ENCODE results near the gene ADGRB2. TPM values are rescaled to one million over a fixed set of nuclear protein-coding genes. Genes with fewer than 3 reads are reported as not detected.

ADGRB2 gene
- total RNA-seq, 1 donor from 2014 or later, result 12.1 TPM

DNA sequence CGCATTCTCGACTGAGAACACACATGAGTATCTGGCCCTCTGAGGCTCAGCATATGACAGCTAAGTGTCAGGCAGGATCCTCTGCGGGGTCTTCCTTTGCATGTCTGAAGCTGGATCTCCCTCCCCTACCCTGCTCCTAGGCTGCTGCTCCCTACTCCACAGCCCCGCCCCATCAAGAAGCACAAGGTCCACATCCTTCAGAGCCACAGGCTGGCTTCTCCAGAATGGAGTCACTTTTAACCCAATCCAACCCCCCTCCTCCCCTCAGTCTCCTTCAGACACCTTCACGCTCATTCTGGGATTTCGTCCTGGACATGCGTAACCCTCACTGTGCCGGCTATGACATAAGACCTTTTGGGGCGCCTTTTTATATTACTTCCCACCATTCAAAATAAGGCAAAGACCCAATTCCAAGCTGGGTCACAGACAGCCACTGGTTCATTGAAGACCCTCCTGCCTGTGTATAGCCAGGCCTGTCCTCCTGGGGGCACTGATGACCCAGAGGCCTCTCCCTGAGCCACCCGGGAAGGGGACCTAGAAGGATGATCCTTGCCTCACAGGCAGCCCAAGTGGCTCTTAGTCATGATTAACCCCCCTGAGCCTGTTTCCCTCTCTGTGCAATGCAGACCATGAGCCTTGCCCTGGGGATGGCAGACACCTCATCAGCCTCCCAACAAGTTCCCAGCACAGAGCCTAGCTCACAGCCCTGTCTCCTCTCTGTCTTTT, 4.7 kb downstream of the ADGRB2 start:
- intact Hi-C loops (cut with micrococcal nuclease), result no loop called here
- TF ChIP-seq, protein P1, sequence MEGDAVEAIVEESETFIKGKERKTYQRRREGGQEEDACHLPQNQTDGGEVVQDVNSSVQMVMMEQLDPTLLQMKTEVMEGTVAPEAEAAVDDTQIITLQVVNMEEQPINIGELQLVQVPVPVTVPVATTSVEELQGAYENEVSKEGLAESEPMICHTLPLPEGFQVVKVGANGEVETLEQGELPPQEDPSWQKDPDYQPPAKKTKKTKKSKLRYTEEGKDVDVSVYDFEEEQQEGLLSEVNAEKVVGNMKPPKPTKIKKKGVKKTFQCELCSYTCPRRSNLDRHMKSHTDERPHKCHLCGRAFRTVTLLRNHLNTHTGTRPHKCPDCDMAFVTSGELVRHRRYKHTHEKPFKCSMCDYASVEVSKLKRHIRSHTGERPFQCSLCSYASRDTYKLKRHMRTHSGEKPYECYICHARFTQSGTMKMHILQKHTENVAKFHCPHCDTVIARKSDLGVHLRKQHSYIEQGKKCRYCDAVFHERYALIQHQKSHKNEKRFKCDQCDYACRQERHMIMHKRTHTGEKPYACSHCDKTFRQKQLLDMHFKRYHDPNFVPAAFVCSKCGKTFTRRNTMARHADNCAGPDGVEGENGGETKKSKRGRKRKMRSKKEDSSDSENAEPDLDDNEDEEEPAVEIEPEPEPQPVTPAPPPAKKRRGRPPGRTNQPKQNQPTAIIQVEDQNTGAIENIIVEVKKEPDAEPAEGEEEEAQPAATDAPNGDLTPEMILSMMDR (IDR thresholded peaks at IDR 0.05; ENCODE audit: borderline replicate concordance), result no peak
- Histone ChIP-seq H3K4me3 (no peak overlapping the region), H3K4me1 (peaks cover 53% of the 10 kb centered on the region), H3K27ac (replicated peaks) (no peak overlapping the region), H3K9me3 (replicated peaks) (no peaks in the 10 kb centered on the region), H3K36me3 (no peaks in the 10 kb centered on the region), H3K27me3 (ENCODE audit: low read depth) (peaks cover 33% of the 10 kb centered on the region)
- no peak for DNase-seq

DNA sequence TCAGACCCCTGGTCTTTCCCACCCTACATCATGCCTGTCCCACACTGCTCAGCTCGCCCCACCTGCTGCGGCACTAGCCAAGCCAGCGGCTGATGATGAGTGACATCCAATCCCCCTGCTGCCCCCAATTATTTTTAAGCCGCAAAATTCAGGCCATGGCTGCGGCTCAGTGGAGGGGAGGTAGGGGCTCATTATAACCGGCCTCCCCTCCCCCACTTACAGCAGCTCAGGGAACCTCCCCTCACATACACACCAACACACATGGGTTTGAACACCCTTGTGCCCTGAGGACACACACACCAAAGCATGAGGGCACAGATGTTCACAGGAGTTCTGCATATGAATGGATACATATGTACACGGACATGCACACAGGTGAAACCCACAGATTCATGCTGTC, 5.3 kb downstream of the ADGRB2 start:
- intact Hi-C loops (cut with micrococcal nuclease), result no loop called here
- H3K27ac ChIP-seq (replicated peaks), result no peak overlapping the region
- no peaks in the 10 kb centered on the region for H3K36me3 ChIP-seq
- H3K9me3 ChIP-seq (replicated peaks), result no peaks in the 10 kb centered on the region
- peaks cover 57% of the 10 kb centered on the region for H3K4me1 ChIP-seq
- TF ChIP-seq, protein P1 (IDR thresholded peaks at IDR 0.05; ENCODE audit: borderline replicate concordance), result no peak
- no peak overlapping the region for H3K4me3 ChIP-seq
- peaks cover 32% of the 10 kb centered on the region for H3K27me3 ChIP-seq (ENCODE audit: low read depth)
- no peak for DNase-seq

DNA sequence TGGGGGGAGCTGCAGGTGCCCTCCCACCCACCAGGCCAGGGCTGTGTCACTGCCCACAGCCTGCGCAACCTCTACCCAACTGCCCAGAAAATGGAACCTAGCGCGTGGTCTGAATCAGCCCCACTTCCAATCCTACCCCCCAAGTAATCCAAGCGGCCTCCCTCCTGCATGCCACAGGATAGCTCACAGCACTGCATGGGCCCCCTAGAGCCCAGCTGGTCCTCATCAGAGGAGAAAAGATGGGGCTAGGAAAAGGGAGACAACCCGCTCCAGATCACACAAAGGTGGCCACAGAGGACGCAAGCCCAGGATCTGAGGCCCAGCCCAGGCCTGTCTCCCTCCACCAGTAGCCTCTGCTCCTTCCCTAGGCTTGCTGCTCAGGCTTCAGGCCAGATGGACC, 6.2 kb downstream of the ADGRB2 start:
- intact Hi-C loops (cut with micrococcal nuclease), result no loop called here
- no peaks in the 10 kb centered on the region for H3K36me3 ChIP-seq
- H3K27ac ChIP-seq (replicated peaks), result no peak overlapping the region
- no peaks in the 10 kb centered on the region for H3K9me3 ChIP-seq (replicated peaks)
- no peak for DNase-seq
- peaks cover 58% of the 10 kb centered on the region for H3K4me1 ChIP-seq
- TF ChIP-seq, protein P1 (IDR thresholded peaks at IDR 0.05; ENCODE audit: borderline replicate concordance), result no peak
- H3K27me3 ChIP-seq (ENCODE audit: low read depth), result peaks cover 29% of the 10 kb centered on the region
- no peak overlapping the region for H3K4me3 ChIP-seq

DNA sequence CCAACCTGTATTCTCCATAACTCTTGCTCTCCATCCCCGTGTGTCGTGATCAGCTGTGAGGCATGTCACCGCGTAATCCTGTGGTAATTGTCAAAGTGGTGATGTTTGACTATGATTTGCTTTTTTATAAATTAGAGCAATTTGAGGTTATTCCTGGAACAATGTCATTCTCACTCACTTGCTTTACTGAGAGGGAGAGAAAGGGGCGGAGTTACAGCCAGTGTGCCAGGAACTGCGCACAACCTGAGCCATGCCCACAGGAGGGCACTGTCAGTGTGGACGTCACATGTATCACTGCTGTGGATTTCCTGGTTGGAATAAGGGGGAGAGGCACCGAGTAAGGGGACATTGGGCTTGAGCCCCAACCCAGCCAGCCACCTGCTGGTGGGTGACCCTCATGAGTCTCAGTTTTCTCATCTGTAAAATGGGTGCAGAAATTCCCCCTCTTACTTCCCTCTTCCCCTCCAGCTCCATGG, 6.9 kb downstream of the ADGRB2 start:
- Histone ChIP-seq H3K4me3 (no peak overlapping the region), H3K36me3 (no peaks in the 10 kb centered on the region), H3K27me3 (ENCODE audit: low read depth) (peaks cover 22% of the 10 kb centered on the region), H3K27ac (replicated peaks) (no peak overlapping the region), H3K4me1 (peaks cover 58% of the 10 kb centered on the region), H3K9me3 (replicated peaks) (no peaks in the 10 kb centered on the region)
- intact Hi-C loops (cut with micrococcal nuclease), result no loop called here
- no peak for DNase-seq
- TF ChIP-seq, protein P1 (IDR thresholded peaks at IDR 0.05; ENCODE audit: borderline replicate concordance), result no peak

DNA sequence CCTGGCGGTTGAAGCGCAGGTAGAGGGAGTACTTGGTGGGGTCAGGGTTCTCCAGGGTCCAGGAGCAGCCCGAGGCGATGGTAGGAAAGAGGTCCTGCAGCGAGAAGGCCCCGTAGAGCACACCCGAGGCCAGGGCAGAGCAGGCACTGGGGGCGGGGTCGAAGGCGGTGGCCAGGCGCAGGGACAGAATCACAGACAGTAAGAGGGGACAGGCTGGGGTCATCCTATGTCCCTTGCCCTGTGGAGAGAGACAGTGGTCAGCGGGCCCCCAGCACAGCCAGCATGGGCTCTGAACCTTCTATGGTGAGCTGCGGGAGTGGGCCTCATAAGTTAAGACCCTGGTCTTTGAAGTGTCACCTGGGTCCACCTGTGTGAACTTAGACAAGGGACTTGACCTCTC, 7.6 kb downstream of the ADGRB2 start:
- no peaks in the 10 kb centered on the region for H3K9me3 ChIP-seq (replicated peaks)
- TF ChIP-seq, protein P1 (IDR thresholded peaks at IDR 0.05; ENCODE audit: borderline replicate concordance), result no peak
- DNase-seq, result no peak
- H3K27me3 ChIP-seq (ENCODE audit: low read depth), result peaks cover 19% of the 10 kb centered on the region
- peaks cover 63% of the 10 kb centered on the region for H3K4me1 ChIP-seq
- intact Hi-C loops (cut with micrococcal nuclease), result no loop called here
- H3K4me3 ChIP-seq, result no peak overlapping the region
- no peaks in the 10 kb centered on the region for H3K36me3 ChIP-seq
- no peak overlapping the region for H3K27ac ChIP-seq (replicated peaks)
